Limb (tissue), 2 donors: ENCODE measurements around the gene PLEKHG4B.
A peak's percentile ranks its signal among the peaks of the same experiment; 100 is the strongest.
"Not testable (repeated sequence)": the region's sequence is repeated elsewhere in the genome, so short reads cannot be mapped to it uniquely, and the experiment has no call there.

Source experiments
- DNase-seq, 2 donors: peaks; one replicate each; pipeline ENCODE4 v3.0.0-alpha.2; 2016; ENCODE audit errors: extremely low spot score in 2 of 2

Gene PLEKHG4B, protein sequence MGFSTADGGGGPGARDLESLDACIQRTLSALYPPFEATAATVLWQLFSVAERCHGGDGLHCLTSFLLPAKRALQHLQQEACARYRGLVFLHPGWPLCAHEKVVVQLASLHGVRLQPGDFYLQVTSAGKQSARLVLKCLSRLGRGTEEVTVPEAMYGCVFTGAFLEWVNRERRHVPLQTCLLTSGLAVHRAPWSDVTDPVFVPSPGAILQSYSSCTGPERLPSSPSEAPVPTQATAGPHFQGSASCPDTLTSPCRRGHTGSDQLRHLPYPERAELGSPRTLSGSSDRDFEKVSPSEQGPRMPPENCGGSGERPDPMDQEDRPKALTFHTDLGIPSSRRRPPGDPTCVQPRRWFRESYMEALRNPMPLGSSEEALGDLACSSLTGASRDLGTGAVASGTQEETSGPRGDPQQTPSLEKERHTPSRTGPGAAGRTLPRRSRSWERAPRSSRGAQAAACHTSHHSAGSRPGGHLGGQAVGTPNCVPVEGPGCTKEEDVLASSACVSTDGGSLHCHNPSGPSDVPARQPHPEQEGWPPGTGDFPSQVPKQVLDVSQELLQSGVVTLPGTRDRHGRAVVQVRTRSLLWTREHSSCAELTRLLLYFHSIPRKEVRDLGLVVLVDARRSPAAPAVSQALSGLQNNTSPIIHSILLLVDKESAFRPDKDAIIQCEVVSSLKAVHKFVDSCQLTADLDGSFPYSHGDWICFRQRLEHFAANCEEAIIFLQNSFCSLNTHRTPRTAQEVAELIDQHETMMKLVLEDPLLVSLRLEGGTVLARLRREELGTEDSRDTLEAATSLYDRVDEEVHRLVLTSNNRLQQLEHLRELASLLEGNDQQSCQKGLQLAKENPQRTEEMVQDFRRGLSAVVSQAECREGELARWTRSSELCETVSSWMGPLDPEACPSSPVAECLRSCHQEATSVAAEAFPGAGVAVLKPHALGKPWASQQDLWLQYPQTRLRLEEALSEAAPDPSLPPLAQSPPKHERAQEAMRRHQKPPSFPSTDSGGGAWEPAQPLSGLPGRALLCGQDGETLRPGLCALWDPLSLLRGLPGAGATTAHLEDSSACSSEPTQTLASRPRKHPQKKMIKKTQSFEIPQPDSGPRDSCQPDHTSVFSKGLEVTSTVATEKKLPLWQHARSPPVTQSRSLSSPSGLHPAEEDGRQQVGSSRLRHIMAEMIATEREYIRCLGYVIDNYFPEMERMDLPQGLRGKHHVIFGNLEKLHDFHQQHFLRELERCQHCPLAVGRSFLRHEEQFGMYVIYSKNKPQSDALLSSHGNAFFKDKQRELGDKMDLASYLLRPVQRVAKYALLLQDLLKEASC (N-terminal part only)

DNA sequence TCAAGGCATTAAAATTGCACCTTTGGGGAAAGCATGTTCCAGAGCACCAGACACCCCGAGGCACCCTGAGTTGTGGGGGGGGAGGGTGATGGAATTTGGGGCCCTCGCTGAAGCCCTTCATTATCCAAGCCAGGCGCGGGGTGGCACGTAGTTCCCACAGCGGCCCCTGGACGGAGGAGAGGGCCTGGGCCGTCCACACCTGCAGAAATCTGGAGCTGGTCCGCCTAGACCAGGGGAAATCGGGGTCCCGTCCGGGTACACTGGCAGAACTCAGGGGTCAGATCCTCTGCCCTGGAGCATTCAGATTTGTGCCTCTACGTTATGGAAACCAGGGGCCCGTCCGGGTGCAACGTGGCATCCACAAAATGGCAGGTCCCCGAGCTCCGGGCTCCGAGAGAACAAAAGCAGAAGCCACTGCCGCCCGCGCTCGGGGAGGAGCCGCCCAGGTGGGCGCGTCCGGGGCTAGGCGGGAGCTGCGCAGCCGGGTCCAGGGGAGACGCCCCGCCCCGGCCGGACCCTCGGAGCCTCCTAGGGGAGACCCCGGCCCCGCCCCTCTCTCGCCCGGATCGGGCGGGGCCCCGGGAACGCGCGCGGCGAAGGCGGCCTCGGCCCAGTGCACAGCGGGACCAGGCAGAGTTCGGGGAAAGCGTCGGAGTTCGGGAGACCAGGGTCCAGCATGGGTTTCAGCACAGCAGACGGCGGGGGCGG is at the start of gene PLEKHG4B:
TSS of gene PLEKHG4B (plus strand) at position 613 of the 708 bp plus-strand sequence. CDS start at position 677, 64 bp downstream.
- peak; percentile 36 to 78 for DNase-seq

GRCh38 chr5:42250-42649 is 49.7 kb upstream of the PLEKHG4B start:
- no peak for DNase-seq

- no peak for DNase-seq
These were observed 43.8 kb upstream of the PLEKHG4B start for GRCh38 chr5:48192-48591.

GRCh38 chr5:49530-49929 is 42.4 kb upstream of the PLEKHG4B start:
- not testable (repeated sequence) for DNase-seq

DNA sequence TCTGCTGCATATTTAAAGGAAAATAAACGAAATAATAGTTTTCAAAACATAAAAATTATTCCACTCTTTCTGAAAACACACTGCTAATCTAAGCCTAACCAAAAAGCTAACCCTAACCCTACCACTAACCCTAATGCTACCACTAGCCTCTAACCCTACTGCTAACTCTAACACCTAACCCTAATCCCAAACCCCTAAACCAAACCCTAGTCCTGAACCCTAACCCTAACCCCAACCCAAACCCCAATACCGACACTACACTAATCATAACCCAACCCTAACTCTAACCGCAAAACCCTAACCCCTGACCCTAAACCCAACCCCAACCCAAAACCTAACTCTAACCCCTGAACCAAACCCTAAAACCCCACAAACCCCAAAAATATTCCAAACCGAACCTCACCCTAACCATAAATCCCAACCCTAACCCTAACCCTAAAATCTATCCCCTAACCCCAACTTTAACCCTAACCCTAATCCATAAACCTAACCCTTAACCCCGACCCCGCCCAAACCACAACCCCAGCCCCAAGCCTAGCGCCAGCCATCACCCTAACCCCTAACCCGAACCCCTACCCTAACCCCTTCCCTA is 41.9 kb upstream of the PLEKHG4B start:
- DNase-seq: no peak

DNA sequence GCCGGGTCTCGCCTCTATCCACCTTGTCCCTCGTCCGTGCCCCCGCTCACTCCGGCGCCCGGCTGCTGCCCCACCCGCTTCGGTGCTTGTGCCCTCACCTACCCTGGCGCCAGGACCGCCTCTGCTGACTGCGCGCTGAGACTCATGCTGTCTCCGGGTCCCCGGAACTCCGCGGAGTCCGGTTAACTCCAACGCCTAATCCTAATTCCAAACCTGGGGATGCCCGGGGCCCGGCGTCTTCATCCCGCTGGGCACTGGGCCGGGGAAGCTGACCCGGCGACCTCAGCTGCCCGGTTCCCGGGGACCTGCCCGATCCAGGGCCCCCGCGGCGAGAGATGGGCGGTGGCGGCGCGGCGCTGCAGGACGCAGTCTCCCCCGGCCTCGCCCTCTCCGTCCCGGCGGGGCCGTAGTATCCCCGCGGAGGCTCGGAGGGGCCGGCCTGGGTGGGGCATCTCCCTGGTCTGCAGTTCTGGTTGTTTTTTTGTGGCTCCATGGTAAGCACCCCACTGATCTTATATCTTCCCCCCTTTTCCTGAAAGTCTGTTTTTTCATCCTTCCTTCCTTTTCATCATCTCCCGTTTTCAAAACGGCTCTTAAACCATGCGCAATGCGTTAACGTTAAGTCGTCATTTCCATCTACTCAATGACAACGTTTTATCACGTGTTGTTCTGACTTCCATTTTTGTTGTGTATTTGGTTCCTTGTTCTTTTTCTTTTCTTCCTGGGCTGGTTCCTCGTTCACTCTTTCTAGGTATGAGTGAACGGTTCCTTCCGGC is 41.1 kb upstream of the PLEKHG4B start:
- no peak for DNase-seq

DNA sequence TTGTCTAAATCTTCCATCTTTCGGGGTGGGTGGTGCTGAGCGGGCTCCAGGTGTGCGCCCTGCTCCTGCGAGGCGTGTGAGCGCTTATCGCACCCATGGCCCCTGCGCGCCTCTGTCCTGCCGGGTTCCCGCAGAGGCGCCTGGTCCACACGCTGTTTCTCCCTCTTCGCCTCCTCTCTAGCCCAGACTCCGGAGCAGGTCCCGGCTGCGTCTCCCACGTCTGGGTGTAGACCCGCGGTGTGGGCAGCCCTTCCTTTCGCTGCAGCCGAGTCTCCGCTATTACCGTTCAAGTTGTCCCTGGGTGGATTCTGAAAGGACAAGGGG is 40.5 kb upstream of the PLEKHG4B start:
- DNase-seq: no peak

GRCh38 chr5:53381-54174 is 38.4 kb upstream of the PLEKHG4B start:
- peak; percentile 15 to 73 for DNase-seq

- DNase-seq: no peak
These were observed 37.7 kb upstream of the PLEKHG4B start for GRCh38 chr5:54175-54730.

DNA sequence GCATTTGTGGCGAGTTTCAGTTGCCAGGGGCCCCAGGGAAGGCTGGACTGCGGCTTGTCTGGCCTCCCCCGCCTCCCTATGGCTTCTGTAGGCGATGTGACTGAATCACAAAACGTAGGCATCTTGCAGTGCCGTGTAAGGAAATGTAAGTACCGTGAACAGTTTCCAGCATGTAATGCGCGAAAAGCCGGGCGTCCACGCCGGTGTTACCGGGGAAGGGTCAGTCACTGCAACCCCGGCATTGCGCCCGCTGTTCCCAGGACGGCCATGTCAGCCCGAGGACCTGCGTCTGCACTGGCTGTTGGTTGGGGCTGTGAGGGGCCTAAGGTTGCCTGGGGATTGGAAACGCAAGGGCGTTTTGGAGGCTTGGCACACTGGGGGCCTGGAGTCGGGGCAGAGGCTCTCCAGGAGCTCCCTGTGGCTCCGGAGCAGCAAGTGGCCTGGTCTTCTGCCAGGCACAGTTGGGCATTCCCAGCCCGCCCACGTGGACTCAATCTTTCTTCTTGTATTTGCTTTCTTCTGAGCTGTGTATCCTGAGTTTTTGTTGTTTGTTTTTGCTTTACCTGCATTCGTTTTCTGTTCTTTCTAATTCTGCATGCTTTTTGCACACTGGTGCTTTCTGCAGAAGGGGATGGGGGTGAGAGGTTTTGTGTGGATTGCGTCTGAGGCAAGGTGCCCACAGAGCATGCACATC is 36.9 kb upstream of the PLEKHG4B start:
- DNase-seq: no peak

DNA sequence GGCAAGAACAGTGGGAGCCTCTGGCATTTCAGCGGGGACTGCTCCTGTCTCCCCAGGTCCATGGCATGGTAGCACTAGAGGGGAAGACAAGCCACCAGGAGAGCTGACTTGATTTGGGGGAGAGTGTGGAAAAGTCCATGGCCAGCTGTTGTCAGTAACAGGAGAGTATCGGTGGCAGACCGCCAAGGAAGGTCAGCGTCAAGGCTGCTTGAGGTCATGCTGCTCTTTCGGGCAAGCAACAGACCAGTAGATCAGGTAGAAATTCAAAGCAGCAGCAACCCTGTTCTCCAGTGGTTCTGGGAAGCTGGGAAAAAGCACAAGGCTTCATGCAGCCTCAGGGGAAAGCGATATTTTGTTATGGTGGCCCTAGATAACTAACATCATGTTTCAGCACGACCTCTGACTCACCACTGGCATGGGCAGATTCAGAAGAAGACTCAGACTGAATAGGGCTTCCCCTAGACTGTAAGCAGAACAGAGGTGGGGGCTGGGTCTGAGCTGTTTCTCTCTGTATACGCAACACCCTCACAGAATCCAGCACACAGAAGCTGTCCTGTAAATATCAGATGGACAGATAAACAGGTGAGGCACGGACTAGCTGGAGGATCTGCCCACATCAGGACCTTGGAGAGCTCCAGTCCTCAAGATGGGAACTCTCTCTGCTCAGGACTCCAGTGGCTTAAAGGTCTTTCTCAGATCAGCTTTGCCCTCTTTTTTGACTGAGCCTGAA is 35.2 kb upstream of the PLEKHG4B start:
- peak in 1 of 2 donors; percentile 33 for DNase-seq

DNA sequence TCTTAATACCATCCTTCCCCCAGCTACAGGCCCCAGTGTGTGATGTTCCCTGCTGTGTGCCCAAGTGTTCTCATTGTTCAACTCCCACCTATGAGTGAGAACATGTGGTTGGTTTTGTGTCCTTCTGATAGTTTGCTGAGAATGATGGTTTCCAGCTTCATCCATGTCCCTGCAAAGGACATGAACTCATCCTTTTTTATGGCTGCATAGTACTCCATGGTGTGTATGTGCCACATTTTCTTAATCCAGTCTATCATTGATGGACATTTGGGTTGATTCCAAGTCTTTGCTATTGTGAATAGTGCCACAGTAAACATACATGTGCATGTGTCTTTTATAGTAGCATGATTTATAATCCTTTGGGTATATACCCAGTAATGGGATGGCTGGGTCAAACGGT is 31.7 kb upstream of the PLEKHG4B start:
- DNase-seq: not testable (repeated sequence)

- no peak for DNase-seq
These were observed 21.5 kb upstream of the PLEKHG4B start for GRCh38 chr5:70440-70839.

GRCh38 chr5:72316-73180 is 19.4 kb upstream of the PLEKHG4B start:
- DNase-seq: not testable (repeated sequence)

DNA sequence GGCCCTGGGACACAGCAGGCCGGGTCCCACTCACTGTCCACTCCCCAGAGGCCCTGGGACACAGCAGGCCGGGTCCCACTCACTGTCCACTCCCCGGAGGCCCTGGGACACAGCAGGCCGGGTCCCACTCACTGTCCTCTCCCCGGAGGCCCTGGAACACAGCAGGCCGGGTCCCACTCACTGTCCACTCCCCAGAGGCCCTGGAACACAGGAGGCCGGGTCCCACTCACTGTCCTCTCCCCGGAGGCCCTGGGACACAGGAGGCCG is 18.9 kb upstream of the PLEKHG4B start:
- not testable (repeated sequence) for DNase-seq

GRCh38 chr5:73768-74502 is 18.0 kb upstream of the PLEKHG4B start:
- DNase-seq: no peak
